GM12801 (cell line): ENCODE data around the gene PLXNA1.

Experiments
- TF ChIP-seq, protein P1 (sequence below): IDR thresholded peaks from one replicate; pipeline ENCODE4 v1.5.1; 2011; ENCODE audit warnings: control low read depth; ENCODE audit not compliant: insufficient read length; ENCODE audit errors: extremely low read depth

Gene PLXNA1

GRCh38 chr3:127000761-127001160 is 17.8 kb downstream of the PLXNA1 start:
- TF ChIP-seq, protein P1, sequence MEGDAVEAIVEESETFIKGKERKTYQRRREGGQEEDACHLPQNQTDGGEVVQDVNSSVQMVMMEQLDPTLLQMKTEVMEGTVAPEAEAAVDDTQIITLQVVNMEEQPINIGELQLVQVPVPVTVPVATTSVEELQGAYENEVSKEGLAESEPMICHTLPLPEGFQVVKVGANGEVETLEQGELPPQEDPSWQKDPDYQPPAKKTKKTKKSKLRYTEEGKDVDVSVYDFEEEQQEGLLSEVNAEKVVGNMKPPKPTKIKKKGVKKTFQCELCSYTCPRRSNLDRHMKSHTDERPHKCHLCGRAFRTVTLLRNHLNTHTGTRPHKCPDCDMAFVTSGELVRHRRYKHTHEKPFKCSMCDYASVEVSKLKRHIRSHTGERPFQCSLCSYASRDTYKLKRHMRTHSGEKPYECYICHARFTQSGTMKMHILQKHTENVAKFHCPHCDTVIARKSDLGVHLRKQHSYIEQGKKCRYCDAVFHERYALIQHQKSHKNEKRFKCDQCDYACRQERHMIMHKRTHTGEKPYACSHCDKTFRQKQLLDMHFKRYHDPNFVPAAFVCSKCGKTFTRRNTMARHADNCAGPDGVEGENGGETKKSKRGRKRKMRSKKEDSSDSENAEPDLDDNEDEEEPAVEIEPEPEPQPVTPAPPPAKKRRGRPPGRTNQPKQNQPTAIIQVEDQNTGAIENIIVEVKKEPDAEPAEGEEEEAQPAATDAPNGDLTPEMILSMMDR = no peak

GRCh38 chr3:127001486-127002194 is 18.7 kb downstream of the PLXNA1 start:
- TF ChIP-seq, protein P1 = no peak

DNA sequence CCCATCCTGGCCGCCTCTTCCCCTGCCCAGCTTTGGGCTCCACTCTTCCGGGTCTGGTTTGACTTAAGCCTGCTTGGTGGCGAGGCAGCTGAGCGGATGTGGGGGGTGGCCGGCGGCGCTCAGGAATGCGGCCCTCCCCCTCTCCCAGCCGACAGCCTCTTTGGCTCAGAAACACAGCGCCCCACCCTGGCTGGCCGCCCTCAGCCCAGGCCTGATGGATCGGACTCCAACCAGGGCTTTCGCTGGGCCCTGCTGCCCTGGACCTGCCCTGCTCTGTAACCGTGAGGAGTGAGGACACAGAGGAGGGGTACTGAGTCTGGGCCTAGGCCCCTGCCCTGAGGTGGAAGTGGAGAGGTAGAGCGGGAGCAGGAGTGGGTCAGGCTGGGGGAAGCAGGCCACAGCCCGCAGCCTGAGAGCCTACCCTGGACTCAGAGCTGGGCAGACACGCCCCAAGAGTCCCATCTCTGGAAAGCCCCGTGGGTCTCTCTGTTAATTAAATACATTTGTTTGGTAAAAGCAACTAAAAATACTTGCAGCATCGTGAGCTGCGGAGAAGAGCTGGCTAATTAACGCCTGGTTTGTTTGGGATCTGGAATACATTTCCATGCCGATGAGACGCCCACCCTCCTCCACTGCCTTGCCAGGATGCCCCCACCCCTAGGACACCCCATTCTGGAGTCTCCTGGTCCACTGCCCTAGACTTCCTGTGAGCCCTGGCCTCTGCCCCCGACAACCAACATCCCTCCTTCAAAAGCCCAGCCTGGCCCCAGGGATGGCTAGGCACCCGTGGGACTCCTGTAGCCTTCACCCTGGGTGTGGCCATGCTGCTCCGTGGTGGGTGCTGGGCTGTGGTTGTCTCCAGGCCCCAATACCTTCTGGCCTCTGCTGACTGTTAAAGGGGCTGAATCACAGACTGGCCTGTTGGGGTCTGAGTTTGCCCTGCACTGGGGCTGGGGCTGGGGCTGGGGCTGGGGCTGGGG is 19.6 kb downstream of the PLXNA1 start:
- TF ChIP-seq, protein P1 = no peak

- TF ChIP-seq, protein P1 = no peak
These were observed 20.2 kb downstream of the PLXNA1 start for GRCh38 chr3:127003175-127003555.

GRCh38 chr3:127003601-127004280 is 20.8 kb downstream of the PLXNA1 start:
- TF ChIP-seq, protein P1 = no peak

- TF ChIP-seq, protein P1 = no peak
These were observed 21.9 kb downstream of the PLXNA1 start for GRCh38 chr3:127004641-127005397.
